NCI-H82 treated with DMSO at 0.1 percent for 48 hours (cell line): ENCODE results near the gene TBC1D25.

Source experiments
- DNase-seq: peaks from one replicate; lab custom pipeline; 2025; ENCODE audit not compliant: unreplicated experiment; lab: John Stamatoyannopoulos, UW

Gene TBC1D25

DNA sequence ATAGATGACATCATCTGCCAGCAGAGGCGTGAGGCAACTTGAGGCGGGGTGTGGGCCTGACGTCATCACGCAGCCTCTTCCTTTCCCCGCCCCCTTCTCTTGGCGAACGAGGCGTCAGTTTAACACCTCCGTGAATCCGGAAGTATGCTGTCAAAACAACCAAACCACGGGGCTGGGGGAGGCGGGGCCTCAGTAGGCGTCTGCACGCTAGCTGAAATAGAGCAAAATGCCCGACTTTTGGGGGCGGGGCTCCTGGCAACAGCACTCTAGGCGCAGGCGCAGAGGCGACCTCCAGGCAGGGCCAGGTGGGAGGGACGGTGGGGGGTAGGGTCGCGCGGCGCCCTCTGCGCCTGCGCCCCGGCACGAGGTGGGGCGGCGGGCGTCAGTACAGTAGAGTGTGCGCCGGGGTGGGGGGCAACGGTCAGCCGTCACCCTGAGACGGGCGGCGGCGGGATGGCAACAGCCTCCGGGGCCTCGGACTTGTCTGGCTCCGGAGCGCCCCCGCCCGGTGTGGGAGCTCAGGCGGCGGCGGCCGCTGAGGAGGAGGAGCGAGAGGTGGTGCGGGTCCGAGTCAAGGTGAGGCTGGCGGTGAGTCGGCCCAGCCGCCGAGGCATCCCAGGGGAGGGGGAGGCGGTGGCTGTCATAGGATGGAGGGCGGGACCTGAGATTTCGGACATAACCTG is at the start of gene TBC1D25:
TBC1D25 (plus strand) TSS at position 370 of the 683 bp plus-strand sequence; CDS start at position 454, 84 bp downstream.
- peak; percentile 94 for DNase-seq

- DNase-seq: peak; percentile 58
Observed at GRCh38 chrX:48489892-48490291, 49.6 kb upstream of the TBC1D25 start.

DNA sequence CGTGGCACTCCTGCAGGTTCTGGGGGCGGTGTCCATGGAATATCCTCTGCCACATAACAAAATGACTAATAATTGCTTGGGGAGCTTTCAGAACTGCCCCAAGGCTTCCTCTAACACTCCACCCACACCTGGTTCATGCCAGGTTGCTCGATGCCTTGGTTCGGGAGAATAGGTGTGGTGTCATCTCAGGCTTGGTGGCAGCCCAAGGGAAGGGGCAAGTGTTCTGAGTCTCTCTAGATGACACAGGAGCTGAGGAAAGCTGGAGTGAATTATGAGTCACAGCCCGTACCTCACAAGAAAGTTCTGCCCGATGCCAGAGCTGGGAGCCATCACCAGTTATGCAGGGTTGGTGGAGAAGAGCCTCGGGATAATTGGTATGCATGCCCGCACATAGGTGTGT is 48.9 kb upstream of the TBC1D25 start:
- no peak for DNase-seq

GRCh38 chrX:48491809-48492208 is 47.7 kb upstream of the TBC1D25 start:
- no peak for DNase-seq

DNA sequence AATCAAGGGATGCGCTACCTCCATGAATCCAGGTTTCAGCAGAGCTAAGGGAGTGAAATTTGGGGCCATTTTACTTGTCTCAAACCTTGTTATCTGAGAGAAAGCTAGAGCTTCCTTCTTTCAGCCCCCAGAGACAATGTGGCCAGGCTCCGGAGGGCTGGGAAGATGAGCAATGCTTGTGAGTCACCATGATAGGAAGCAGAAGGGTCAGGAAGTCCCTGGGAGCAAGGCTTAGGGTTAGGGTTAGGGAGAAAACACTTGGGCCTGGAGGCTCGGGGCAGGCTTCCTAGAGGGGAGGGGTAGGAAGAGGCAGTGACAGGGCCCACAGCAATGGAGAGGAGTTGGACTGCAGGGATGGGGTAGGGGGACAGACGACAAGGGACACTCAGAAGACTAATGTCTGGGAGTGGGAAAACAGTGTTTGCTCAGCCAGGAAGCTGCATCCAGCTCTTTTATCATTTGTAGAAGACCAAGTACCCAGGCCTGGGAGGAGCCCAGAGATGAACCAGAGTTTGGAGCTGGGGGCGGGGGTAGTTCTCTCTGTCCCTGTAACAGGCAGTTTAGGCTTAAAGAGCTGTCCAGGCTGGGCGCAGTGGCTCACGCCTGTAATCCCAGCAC is 47.1 kb upstream of the TBC1D25 start:
- DNase-seq: no peak

GRCh38 chrX:48493890-48494364 is 45.6 kb upstream of the TBC1D25 start:
- DNase-seq: peak; percentile 14

- DNase-seq: no peak
Observed at GRCh38 chrX:48496660-48497059, 42.9 kb upstream of the TBC1D25 start.

GRCh38 chrX:48497871-48498270 is 41.6 kb upstream of the TBC1D25 start:
- no peak for DNase-seq

GRCh38 chrX:48498374-48498809 is 41.1 kb upstream of the TBC1D25 start:
- no peak for DNase-seq

- DNase-seq: no peak
Observed at GRCh38 chrX:48504261-48504660, 35.3 kb upstream of the TBC1D25 start.

DNA sequence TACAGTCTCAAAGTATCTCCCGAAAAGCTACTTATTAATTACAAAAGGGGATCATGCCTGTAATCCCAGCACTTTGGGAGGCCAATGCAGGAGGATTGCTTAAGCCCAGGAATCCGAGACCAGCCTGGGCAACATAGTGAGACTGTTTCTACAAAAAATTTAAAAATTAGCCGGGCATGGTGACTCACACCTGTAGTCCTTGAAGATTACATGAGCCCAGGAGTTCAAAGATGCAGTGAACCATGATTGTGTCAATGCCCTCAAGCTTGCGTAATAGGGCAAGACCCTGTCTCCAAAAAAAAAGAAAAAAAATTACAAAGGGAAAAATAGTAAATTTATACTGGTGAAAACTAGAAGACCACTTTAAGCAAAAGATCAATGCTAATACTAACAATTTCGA is 34.0 kb upstream of the TBC1D25 start:
- DNase-seq: no peak

DNA sequence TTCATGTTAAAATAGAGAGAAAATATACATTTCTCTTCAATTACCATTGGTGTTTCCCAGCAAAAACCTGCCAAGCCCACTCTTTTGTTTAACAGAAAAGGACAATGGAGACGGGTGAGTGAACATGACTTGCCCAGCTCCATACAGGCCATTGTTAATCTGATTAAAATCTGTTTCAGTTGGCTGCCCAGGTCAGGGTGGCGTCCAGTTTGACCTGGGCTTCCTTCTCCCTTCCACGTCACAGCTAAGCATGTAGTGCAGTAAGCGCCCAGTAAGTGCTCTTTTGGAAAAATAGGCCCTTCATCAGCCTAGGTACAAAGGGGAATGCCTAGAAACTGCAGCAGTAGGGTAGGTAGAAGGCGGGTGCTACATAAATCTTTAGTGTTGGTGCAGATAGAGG is 32.3 kb upstream of the TBC1D25 start:
- no peak for DNase-seq

DNA sequence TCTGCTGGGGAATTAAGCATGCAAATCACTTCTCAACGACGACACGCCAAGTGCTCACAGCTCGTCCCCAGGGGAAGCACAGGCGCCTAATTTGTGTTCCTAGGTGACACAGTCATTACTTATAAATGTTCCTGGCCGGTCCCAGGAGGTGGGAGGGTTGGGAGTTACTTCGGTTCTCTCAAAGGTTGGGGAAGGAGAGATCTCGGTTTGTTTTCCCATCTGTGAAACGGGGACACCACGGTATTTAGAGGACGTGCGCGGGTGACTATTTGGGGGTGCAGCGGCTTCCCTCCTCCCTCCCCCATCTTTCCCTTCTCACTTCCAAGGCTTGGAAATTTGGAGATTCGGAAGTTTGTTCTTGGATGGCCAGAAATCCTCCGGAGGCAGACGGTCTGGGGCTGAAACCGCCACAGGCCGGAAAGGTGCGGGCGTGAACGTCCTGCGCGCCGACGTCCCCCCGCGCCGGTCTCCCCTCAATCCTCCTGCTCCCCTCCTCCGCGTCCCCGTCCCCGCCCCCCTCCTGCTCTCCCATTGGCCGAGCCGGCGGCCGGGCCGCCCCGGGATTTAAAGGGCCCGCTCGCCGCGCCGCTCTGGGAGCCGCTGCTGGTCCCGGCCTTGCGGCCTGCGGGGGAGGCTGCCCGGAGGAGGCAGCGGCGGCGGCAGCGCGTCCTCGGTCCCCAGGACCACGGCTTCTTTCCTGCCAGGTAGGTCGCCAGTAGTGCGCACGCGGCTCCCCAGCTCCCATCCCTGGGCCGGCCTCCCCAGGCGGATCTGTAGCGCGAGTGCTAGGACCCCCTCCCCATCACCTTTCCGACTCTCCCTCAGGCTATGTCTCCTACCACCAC is 30.9 kb upstream of the TBC1D25 start, which contains the start of gene PORCN:
PORCN (plus strand) TSS at position 593 of the 845 bp plus-strand sequence. CDS start 829 bp downstream, outside the sequence.
- DNase-seq: peak; percentile 19

DNA sequence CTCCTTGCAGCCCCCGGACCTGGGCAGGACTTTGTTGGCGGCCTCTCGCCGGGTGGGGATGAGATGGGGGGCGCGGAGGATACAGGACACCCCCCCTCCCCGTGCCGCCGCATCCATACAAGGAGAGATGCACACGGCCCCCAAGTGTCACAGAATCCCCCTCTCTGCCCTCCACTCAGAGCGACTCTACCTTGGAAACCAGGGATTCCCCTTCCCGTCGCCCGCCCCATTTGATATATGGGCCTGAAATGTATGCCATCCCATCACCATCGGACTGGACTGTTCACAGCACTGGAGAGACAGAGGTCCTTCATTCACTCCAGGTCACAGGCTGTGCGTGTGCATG is 30.3 kb upstream of the TBC1D25 start:
- no peak for DNase-seq

GRCh38 chrX:48509619-48510018 is 29.9 kb upstream of the TBC1D25 start:
- DNase-seq: no peak

GRCh38 chrX:48511560-48511959 is 28.0 kb upstream of the TBC1D25 start:
- DNase-seq: no peak

DNA sequence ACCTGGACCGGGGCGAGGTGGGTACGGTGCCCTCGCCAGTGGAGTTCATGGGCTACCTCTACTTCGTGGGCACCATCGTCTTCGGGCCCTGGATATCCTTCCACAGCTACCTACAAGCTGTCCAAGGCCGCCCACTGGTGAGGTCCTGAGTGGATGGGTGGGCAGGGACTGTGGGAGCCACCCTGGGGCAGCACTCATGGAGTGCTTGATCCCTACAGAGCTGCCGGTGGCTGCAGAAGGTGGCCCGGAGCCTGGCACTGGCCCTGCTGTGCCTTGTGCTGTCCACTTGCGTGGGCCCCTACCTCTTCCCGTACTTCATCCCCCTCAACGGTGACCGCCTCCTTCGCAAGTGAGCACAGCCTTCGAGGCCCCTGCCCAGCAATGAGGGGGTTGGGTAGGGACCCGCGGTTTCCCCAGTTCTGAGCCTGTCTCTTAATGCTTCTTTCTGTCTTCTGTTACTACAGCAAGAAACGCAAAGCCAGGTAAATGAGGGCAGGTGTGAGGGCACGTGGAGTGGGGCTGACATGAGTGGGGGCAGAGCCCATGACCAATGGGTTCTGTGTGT is 27.1 kb upstream of the TBC1D25 start:
- DNase-seq: no peak

- no peak for DNase-seq
Observed at GRCh38 chrX:48513670-48514069, 25.8 kb upstream of the TBC1D25 start.

GRCh38 chrX:48514126-48514806 is 25.2 kb upstream of the TBC1D25 start:
- no peak for DNase-seq

DNA sequence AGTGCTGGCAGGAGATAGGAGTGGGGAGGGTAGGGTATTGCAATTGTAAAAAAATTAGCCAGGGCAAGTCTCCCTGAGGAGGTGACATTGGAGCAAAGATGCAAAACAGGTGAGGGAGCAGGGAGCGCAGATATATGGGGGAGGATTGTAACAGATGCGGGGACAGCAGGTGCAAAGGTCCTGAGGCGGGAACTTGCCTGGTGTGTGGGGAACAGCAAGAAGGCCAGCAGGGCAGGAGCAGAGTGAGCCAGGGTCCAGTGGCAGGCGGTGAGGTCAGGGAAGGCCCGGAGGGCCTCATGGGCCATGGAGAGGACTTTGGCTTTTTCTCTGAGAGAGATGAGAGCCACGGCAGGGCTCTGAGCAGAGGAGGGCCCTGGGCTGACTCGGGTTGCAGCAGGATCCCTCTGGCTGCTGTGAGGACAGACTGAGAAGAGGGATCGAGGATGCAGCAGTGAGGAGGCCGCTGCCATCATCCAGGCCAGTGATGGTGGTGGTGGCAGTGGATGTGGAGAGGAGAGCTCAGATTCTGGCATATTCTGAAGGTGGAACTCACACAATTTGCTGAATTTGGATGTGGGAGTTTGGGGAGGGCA is 24.6 kb upstream of the TBC1D25 start:
- DNase-seq: no peak
